DND-41 (cell line): ENCODE data around the gene BYSL.

Experiments
- ATAC-seq: fragments of 200-7000 bp; cut with Tn5 transposase; 3 replicates; pipeline ENCODE4 v1.9.1; 2021; ENCODE audit warnings: low read depth; ENCODE audit not compliant: insufficient read depth
- DNase-seq: peaks from one replicate; pipeline ENCODE4 v3.0.0-alpha.2; 2020
- H2AFZ ChIP-seq: 2 replicates; pipeline ENCODE4 v1.6.0; 2012; ENCODE audit warnings: low read depth, low read length
- H3K27ac ChIP-seq: 2 replicates; pipeline ENCODE4 v1.5.1; 2012; ENCODE audit warnings: low read length, inconsistent platforms
- H3K27me3 ChIP-seq: fragments of 200-600 bp; sonication (generic); 2 replicates; pipeline ENCODE4 v1.6.0; 2012; ENCODE audit warnings: low read length, mild to moderate bottlenecking, inconsistent platforms; ENCODE audit not compliant: insufficient read depth, poor library complexity
- H3K36me3 ChIP-seq: 2 replicates; pipeline ENCODE4 v1.5.1; 2012; ENCODE audit warnings: low read length, inconsistent platforms; ENCODE audit not compliant: insufficient read depth
- H3K4me1 ChIP-seq: 2 replicates; pipeline ENCODE4 v1.5.1; 2012; ENCODE audit warnings: mild to moderate bottlenecking, low read length; ENCODE audit not compliant: insufficient read depth
- H3K4me2 ChIP-seq: 2 replicates; pipeline ENCODE4 v1.6.0; 2012; ENCODE audit warnings: mild to moderate bottlenecking, moderate library complexity, low read length, inconsistent platforms; ENCODE audit not compliant: insufficient read depth
- H3K4me3 ChIP-seq, 2 experiments: fragments of 200-600 bp in 1 of 2; shearing (Covaris generic) in 1 of 2; 2 replicates each; pipeline ENCODE4 v1.5.1; 2012 to 2016; ENCODE audit warnings: inconsistent platforms in 2 of 2, low read length in 2 of 2, mild to moderate bottlenecking in 2 of 2, low read depth in 1 of 2, moderate library complexity in 1 of 2
- H3K79me2 ChIP-seq: 2 replicates; pipeline ENCODE4 v1.6.0; 2012; ENCODE audit warnings: low read length, inconsistent platforms; ENCODE audit not compliant: insufficient read depth
- H3K9ac ChIP-seq: 2 replicates; pipeline ENCODE4 v1.6.0; 2012; ENCODE audit warnings: low read depth, mild to moderate bottlenecking, inconsistent platforms, low read length, moderate library complexity
- H3K9me3 ChIP-seq: 2 replicates; pipeline ENCODE4 v1.5.1; 2012; ENCODE audit warnings: low read length, moderate library complexity, mild to moderate bottlenecking, inconsistent platforms; ENCODE audit not compliant: insufficient read depth, severe bottlenecking
- H4K20me1 ChIP-seq: 2 replicates; pipeline ENCODE4 v1.6.0; 2012; ENCODE audit warnings: low read length; ENCODE audit not compliant: insufficient read depth
- CTCF ChIP-seq: IDR thresholded peaks from 2 replicates; pipeline ENCODE4 v1.5.1; 2012; ENCODE audit warnings: borderline replicate concordance, low read length, moderate library complexity, mild to moderate bottlenecking; ENCODE audit not compliant: poor library complexity, severe bottlenecking; ENCODE audit errors: extremely low read depth
- EZH2 ChIP-seq: IDR thresholded peaks from 3 replicates; pipeline ENCODE4 v1.6.1; 2012; ENCODE audit warnings: borderline replicate concordance, low read depth, mild to moderate bottlenecking, moderate library complexity, low read length, inconsistent platforms; ENCODE audit not compliant: severe bottlenecking

BYSL gene

DNA sequence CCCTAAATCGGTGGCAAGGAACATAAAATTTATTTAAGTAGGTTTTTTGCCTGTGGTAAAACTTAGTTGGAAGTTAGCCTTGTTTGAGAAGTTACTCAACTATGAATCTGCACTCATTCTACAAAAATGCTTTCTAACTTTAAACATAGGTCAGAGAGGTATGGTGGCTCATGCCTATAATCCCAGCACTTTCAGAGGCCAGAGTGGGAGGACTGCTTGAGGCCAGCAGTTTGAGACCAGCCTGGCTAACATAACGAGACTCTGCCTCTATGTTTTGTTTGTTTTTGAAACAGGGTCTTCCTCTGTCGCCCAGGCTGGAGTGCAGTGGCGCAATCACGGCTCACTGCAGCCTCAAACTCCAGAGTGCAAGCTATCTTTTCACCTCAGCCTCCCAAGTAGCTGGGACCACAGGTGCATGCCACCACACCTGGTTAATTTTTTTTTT, 42.3 kb upstream of the BYSL start:
- H3K4me3 ChIP-seq, result no peak overlapping the region
- H3K79me2 ChIP-seq, result peaks cover 54% of the 10 kb centered on the region
- H3K4me2 ChIP-seq, result no peak overlapping the region
- TF ChIP-seq CTCF, result no peak
- no peak for TF ChIP-seq EZH2
- H3K27ac ChIP-seq, result no peak overlapping the region
- peaks cover 2% of the 10 kb centered on the region; the same call in 1 of the 2 replicates for H4K20me1 ChIP-seq
- no peaks in the 10 kb centered on the region for H3K4me1 ChIP-seq
- H2AFZ ChIP-seq, result no peak overlapping the region
- H3K9me3 ChIP-seq, result no peaks in the 10 kb centered on the region
- no peaks in the 10 kb centered on the region for H3K36me3 ChIP-seq
- DNase-seq, result no peak
- H3K9ac ChIP-seq, result no peak overlapping the region
- no peak for ATAC-seq
- H3K27me3 ChIP-seq, result no peaks in the 10 kb centered on the region

GRCh38 chr6:41881506-41881905, 39.8 kb upstream of the BYSL start:
- Histone ChIP-seq H3K9ac (no peak overlapping the region), H3K27ac (no peak overlapping the region), H3K4me3 (no peak overlapping the region), H2AFZ (no peak overlapping the region), H3K36me3 (no peaks in the 10 kb centered on the region; the same call in 1 of the 2 replicates), H3K9me3 (no peaks in the 10 kb centered on the region), H3K79me2 (peaks cover 73% of the 10 kb centered on the region), H3K4me2 (no peak overlapping the region), H3K27me3 (no peaks in the 10 kb centered on the region), H3K4me1 (no peaks in the 10 kb centered on the region), H4K20me1 (peaks cover 2% of the 10 kb centered on the region; the same call in 1 of the 2 replicates)
- ATAC-seq, result no peak
- no peak for TF ChIP-seq CTCF
- TF ChIP-seq EZH2, result no peak
- DNase-seq, result no peak

- Histone ChIP-seq H4K20me1 (peaks cover 8% of the 10 kb centered on the region; the same call in 1 of the 2 replicates), H3K9me3 (no peaks in the 10 kb centered on the region), H3K36me3 (peaks cover 8% of the 10 kb centered on the region), H3K27me3 (no peaks in the 10 kb centered on the region), H3K79me2 (peaks cover 81% of the 10 kb centered on the region), H3K9ac (no peak overlapping the region), H3K4me2 (no peak overlapping the region), H2AFZ (no peak overlapping the region), H3K4me1 (0 out of 2 replicates have a peak, but pooled peaks cover 2% of the 10 kb centered on the region), H3K4me3 (no peak overlapping the region), H3K27ac (no peak overlapping the region)
- TF ChIP-seq CTCF (no peak), EZH2 (no peak)
- DNase-seq, result no peak
- no peak for ATAC-seq
Measured at GRCh38 chr6:41884957-41885356, 36.3 kb upstream of the BYSL start.

DNA sequence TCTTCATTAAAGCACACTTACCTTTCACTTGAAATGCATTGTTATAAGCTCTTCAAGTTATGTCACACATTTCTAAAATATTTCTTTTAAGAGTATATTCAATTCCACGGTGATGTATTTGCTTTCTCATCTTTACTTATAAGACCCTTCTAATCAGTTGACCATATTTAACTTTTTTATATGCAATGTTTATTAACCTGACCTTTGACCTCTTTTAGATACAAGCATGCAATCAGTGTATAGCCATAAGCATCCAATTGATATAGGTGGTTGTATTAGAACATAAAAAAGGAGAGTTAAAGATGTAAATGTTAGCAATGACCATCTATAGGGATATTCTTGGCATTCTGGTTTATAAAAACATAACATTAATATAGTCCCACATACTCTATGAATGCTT, 35.4 kb upstream of the BYSL start:
- DNase-seq, result no peak
- Histone ChIP-seq H3K27me3 (no peaks in the 10 kb centered on the region), H2AFZ (no peak overlapping the region), H3K36me3 (peaks cover 11% of the 10 kb centered on the region), H4K20me1 (peaks cover 8% of the 10 kb centered on the region; the same call in 1 of the 2 replicates), H3K79me2 (peaks cover 84% of the 10 kb centered on the region), H3K4me3 (no peak overlapping the region), H3K9ac (no peak overlapping the region), H3K27ac (no peak overlapping the region), H3K9me3 (no peaks in the 10 kb centered on the region), H3K4me2 (no peak overlapping the region), H3K4me1 (peaks cover 6% of the 10 kb centered on the region; the same call in 1 of the 2 replicates)
- no peak for TF ChIP-seq CTCF
- no peak for TF ChIP-seq EZH2
- ATAC-seq, result no peak
